ENCODE measurements around the gene JAZF1.

JAZF1 gene

GRCh38 chr7:27917119-27917518 is 263.5 kb downstream of the JAZF1 start:
- DNase-seq (ENCODE audit: low read depth): no peak
- no peak overlapping the region for H3K4me3 ChIP-seq (ENCODE audit: low read depth, low read length)

GRCh38 chr7:27916372-27916771 is 264.2 kb downstream of the JAZF1 start:
- DNase-seq (ENCODE audit: low read depth): peak; percentile 72
- H3K4me3 ChIP-seq (ENCODE audit: low read depth, low read length): no peak overlapping the region
- no peak for TF ChIP-seq CTCF (IDR thresholded peaks at IDR 0.05; ENCODE audit: control insufficient read depth, extremely low read depth, insufficient read depth)

More at GRCh38 chr7:27917119-27917518, 263.5 kb downstream of the JAZF1 start:
- TF ChIP-seq CTCF (IDR thresholded peaks at IDR 0.05; ENCODE audit: control insufficient read depth, extremely low read depth, insufficient read depth): no peak

GRCh38 chr7:27914409-27914808 is 266.2 kb downstream of the JAZF1 start:
- DNase-seq (ENCODE audit: low read depth): no peak
- no peak for TF ChIP-seq CTCF (IDR thresholded peaks at IDR 0.05; ENCODE audit: control insufficient read depth, extremely low read depth, insufficient read depth)

GRCh38 chr7:27912751-27913150 is 267.8 kb downstream of the JAZF1 start:
- no peak overlapping the region for H3K4me3 ChIP-seq (ENCODE audit: low read depth, low read length)
- DNase-seq (ENCODE audit: low read depth): no peak
- no peak for TF ChIP-seq CTCF (IDR thresholded peaks at IDR 0.05; ENCODE audit: control insufficient read depth, extremely low read depth, insufficient read depth)

More at GRCh38 chr7:27914409-27914808, 266.2 kb downstream of the JAZF1 start:
- no peak overlapping the region for H3K4me3 ChIP-seq (ENCODE audit: low read depth, low read length)

- no peak for DNase-seq (ENCODE audit: low read depth)
- TF ChIP-seq CTCF (IDR thresholded peaks at IDR 0.05; ENCODE audit: control insufficient read depth, extremely low read depth, insufficient read depth): no peak
- no peak overlapping the region for H3K4me3 ChIP-seq (ENCODE audit: low read depth, low read length)
Observed at GRCh38 chr7:27911920-27912319, 268.7 kb downstream of the JAZF1 start.

- H3K4me3 ChIP-seq (ENCODE audit: low read depth, low read length): no peak overlapping the region
- no peak for DNase-seq (ENCODE audit: low read depth)
- TF ChIP-seq CTCF (IDR thresholded peaks at IDR 0.05; ENCODE audit: control insufficient read depth, extremely low read depth, insufficient read depth): no peak
Observed at GRCh38 chr7:27910326-27910725, 270.3 kb downstream of the JAZF1 start.

GRCh38 chr7:27908534-27909165 is 271.9 kb downstream of the JAZF1 start:
- DNase-seq (ENCODE audit: low read depth): no peak
- TF ChIP-seq CTCF (IDR thresholded peaks at IDR 0.05; ENCODE audit: control insufficient read depth, extremely low read depth, insufficient read depth): no peak
- no peak overlapping the region for H3K4me3 ChIP-seq (ENCODE audit: low read depth, low read length)

All from LNCaP clone FGC (cell line).